Measurements from ENCODE around the gene SIM2. TPM values are rescaled to one million over a fixed set of nuclear protein-coding genes. Genes with fewer than 3 reads are reported as not detected.

SIM2 gene
- total RNA-seq, 2 donors from 2014 or later = not detected

GRCh38 chr21:36767096-36767495 is 68.2 kb downstream of the SIM2 start:
- ATAC-seq = no peak
- Mint-ChIP-seq H3K27ac (no peak overlapping the region), H3K36me3 (ENCODE audit: low read depth) (peaks cover 4% of the 10 kb centered on the region), H3K4me1 (peaks cover 3% of the 10 kb centered on the region), H3K27me3 (no peaks in the 10 kb centered on the region), H3K4me3 (no peak overlapping the region)
- DNase-seq = no peak
- no peaks in the 10 kb centered on the region for H3K9me3 ChIP-seq (ENCODE audit: control insufficient read depth, low read length, poor library complexity, severe bottlenecking)

GRCh38 chr21:36768496-36768895 is 69.6 kb downstream of the SIM2 start:
- Mint-ChIP-seq H3K4me3 (no peak overlapping the region), H3K4me1 (peaks cover 1% of the 10 kb centered on the region), H3K27me3 (no peaks in the 10 kb centered on the region), H3K36me3 (ENCODE audit: low read depth) (peaks cover 3% of the 10 kb centered on the region), H3K27ac (no peak overlapping the region)
- DNase-seq = no peak
- ATAC-seq = no peak
- H3K9me3 ChIP-seq (ENCODE audit: control insufficient read depth, low read length, poor library complexity, severe bottlenecking) = no peaks in the 10 kb centered on the region

GRCh38 chr21:36769051-36769839 is 70.3 kb downstream of the SIM2 start:
- Mint-ChIP-seq H3K36me3 (ENCODE audit: low read depth) (no peaks in the 10 kb centered on the region), H3K27me3 (no peaks in the 10 kb centered on the region), H3K4me3 (no peak overlapping the region), H3K27ac (no peak overlapping the region), H3K4me1 (no peaks in the 10 kb centered on the region)
- DNase-seq (no peak), ATAC-seq (no peak)
- no peaks in the 10 kb centered on the region for H3K9me3 ChIP-seq (ENCODE audit: control insufficient read depth, low read length, poor library complexity, severe bottlenecking)

- Mint-ChIP-seq H3K4me3 (no peak overlapping the region), H3K27ac (no peak overlapping the region), H3K36me3 (ENCODE audit: low read depth) (no peaks in the 10 kb centered on the region), H3K4me1 (peaks cover 3% of the 10 kb centered on the region), H3K27me3 (no peaks in the 10 kb centered on the region)
- ATAC-seq = no peak
- DNase-seq = no peak
- H3K9me3 ChIP-seq (ENCODE audit: control insufficient read depth, low read length, poor library complexity, severe bottlenecking) = no peaks in the 10 kb centered on the region
These were observed 74.2 kb downstream of the SIM2 start for GRCh38 chr21:36773117-36773516.

GRCh38 chr21:36773995-36774394 is 75.1 kb downstream of the SIM2 start:
- no peak for DNase-seq
- no peaks in the 10 kb centered on the region for H3K9me3 ChIP-seq (ENCODE audit: control insufficient read depth, low read length, poor library complexity, severe bottlenecking)
- H3K36me3 Mint-ChIP-seq (ENCODE audit: low read depth) = peaks cover under 1% of the 10 kb centered on the region
- H3K27ac Mint-ChIP-seq = no peak overlapping the region
- H3K4me1 Mint-ChIP-seq = peaks cover 3% of the 10 kb centered on the region
- no peaks in the 10 kb centered on the region for H3K27me3 Mint-ChIP-seq
- ATAC-seq = no peak
- H3K4me3 Mint-ChIP-seq = no peak overlapping the region

- Mint-ChIP-seq H3K4me3 (no peak overlapping the region), H3K27ac (no peak overlapping the region), H3K4me1 (peaks cover 6% of the 10 kb centered on the region), H3K36me3 (ENCODE audit: low read depth) (peaks cover 4% of the 10 kb centered on the region), H3K27me3 (no peaks in the 10 kb centered on the region)
- no peak for DNase-seq
- ATAC-seq = no peak
- no peaks in the 10 kb centered on the region for H3K9me3 ChIP-seq (ENCODE audit: control insufficient read depth, low read length, poor library complexity, severe bottlenecking)
These were observed 78.2 kb downstream of the SIM2 start for GRCh38 chr21:36776981-36777617.

- H3K36me3 Mint-ChIP-seq (ENCODE audit: low read depth) = peaks cover 4% of the 10 kb centered on the region
- H3K27ac Mint-ChIP-seq = no peak overlapping the region
- H3K4me1 Mint-ChIP-seq = peaks cover 3% of the 10 kb centered on the region
- no peaks in the 10 kb centered on the region for H3K9me3 ChIP-seq (ENCODE audit: control insufficient read depth, low read length, poor library complexity, severe bottlenecking)
- ATAC-seq = no peak
- no peaks in the 10 kb centered on the region for H3K27me3 Mint-ChIP-seq
- no peak overlapping the region for H3K4me3 Mint-ChIP-seq
- DNase-seq = no peak
These were observed 81.9 kb downstream of the SIM2 start for GRCh38 chr21:36780861-36781260.

- no peak for ATAC-seq
- H3K27me3 Mint-ChIP-seq = no peaks in the 10 kb centered on the region
These were observed 84.9 kb downstream of the SIM2 start for GRCh38 chr21:36783612-36784374.

GRCh38 chr21:36784947-36785346 is 86.0 kb downstream of the SIM2 start:
- ATAC-seq = no peak
- DNase-seq = no peak
- no peaks in the 10 kb centered on the region for H3K9me3 ChIP-seq (ENCODE audit: control insufficient read depth, low read length, poor library complexity, severe bottlenecking)
- Mint-ChIP-seq H3K4me1 (peaks cover 4% of the 10 kb centered on the region), H3K27ac (no peak overlapping the region), H3K36me3 (ENCODE audit: low read depth) (no peaks in the 10 kb centered on the region), H3K27me3 (no peaks in the 10 kb centered on the region), H3K4me3 (no peak overlapping the region)

More at GRCh38 chr21:36783612-36784374, 84.9 kb downstream of the SIM2 start:
- peaks cover 4% of the 10 kb centered on the region for H3K36me3 Mint-ChIP-seq (ENCODE audit: low read depth)
- no peak for DNase-seq
- no peak overlapping the region for H3K4me3 Mint-ChIP-seq
- peaks cover 7% of the 10 kb centered on the region for H3K4me1 Mint-ChIP-seq
- H3K9me3 ChIP-seq (ENCODE audit: control insufficient read depth, low read length, poor library complexity, severe bottlenecking) = no peaks in the 10 kb centered on the region
- H3K27ac Mint-ChIP-seq = no peak overlapping the region

GRCh38 chr21:36785615-36786014 is 86.7 kb downstream of the SIM2 start:
- Mint-ChIP-seq H3K36me3 (ENCODE audit: low read depth) (no peaks in the 10 kb centered on the region), H3K4me3 (no peak overlapping the region), H3K4me1 (peaks cover 4% of the 10 kb centered on the region), H3K27me3 (no peaks in the 10 kb centered on the region), H3K27ac (no peak overlapping the region)
- no peak for ATAC-seq
- H3K9me3 ChIP-seq (ENCODE audit: control insufficient read depth, low read length, poor library complexity, severe bottlenecking) = no peaks in the 10 kb centered on the region
- DNase-seq = no peak

GRCh38 chr21:36786186-36786585 is 87.3 kb downstream of the SIM2 start:
- Mint-ChIP-seq H3K4me3 (no peak overlapping the region), H3K36me3 (ENCODE audit: low read depth) (no peaks in the 10 kb centered on the region), H3K27me3 (no peaks in the 10 kb centered on the region), H3K27ac (no peak overlapping the region), H3K4me1 (peaks cover 4% of the 10 kb centered on the region)
- no peaks in the 10 kb centered on the region for H3K9me3 ChIP-seq (ENCODE audit: control insufficient read depth, low read length, poor library complexity, severe bottlenecking)
- DNase-seq (no peak), ATAC-seq (no peak)

- no peak overlapping the region for H3K4me3 Mint-ChIP-seq
- H3K4me1 Mint-ChIP-seq = peaks cover 4% of the 10 kb centered on the region
- H3K9me3 ChIP-seq (ENCODE audit: control insufficient read depth, low read length, poor library complexity, severe bottlenecking) = no peaks in the 10 kb centered on the region
- no peak overlapping the region for H3K27ac Mint-ChIP-seq
- no peaks in the 10 kb centered on the region for H3K27me3 Mint-ChIP-seq
- DNase-seq (no peak), ATAC-seq (no peak)
- no peaks in the 10 kb centered on the region for H3K36me3 Mint-ChIP-seq (ENCODE audit: low read depth)
These were observed 89.3 kb downstream of the SIM2 start for GRCh38 chr21:36788120-36788638.

- Mint-ChIP-seq H3K27me3 (no peaks in the 10 kb centered on the region), H3K4me3 (no peak overlapping the region), H3K4me1 (peaks cover 4% of the 10 kb centered on the region), H3K36me3 (ENCODE audit: low read depth) (peaks cover 5% of the 10 kb centered on the region), H3K27ac (no peak overlapping the region)
- H3K9me3 ChIP-seq (ENCODE audit: control insufficient read depth, low read length, poor library complexity, severe bottlenecking) = no peaks in the 10 kb centered on the region
- no peak for ATAC-seq
- DNase-seq = no peak
These were observed 91.7 kb downstream of the SIM2 start for GRCh38 chr21:36790616-36791015.

All from T-helper 17 cell (primary cell).